Measurements from ENCODE around the gene RILPL1.
"Not testable (repeated sequence)": the region's sequence is repeated elsewhere in the genome, so short reads cannot be mapped to it uniquely, and the experiment has no call there.

The RILPL1 gene

GRCh38 chr12:123516216-123516780, 17.2 kb downstream of the RILPL1 start:
- H3K4me1 Mint-ChIP-seq, result no peaks in the 10 kb centered on the region
- no peaks in the 10 kb centered on the region for H3K27me3 Mint-ChIP-seq
- no peak overlapping the region for H3K27ac Mint-ChIP-seq
- H3K36me3 Mint-ChIP-seq, result peaks cover 2% of the 10 kb centered on the region
- H3K4me3 Mint-ChIP-seq, result no peak overlapping the region
- H3K9me3 Mint-ChIP-seq, result no peaks in the 10 kb centered on the region

- H3K9me3 Mint-ChIP-seq, H3K36me3 Mint-ChIP-seq, H3K27ac Mint-ChIP-seq, H3K4me1 Mint-ChIP-seq, H3K4me3 Mint-ChIP-seq, H3K27me3 Mint-ChIP-seq: not testable (repeated sequence)
Observed at GRCh38 chr12:123514582-123515221, 18.8 kb downstream of the RILPL1 start.

- Mint-ChIP-seq H3K27me3 (no peaks in the 10 kb centered on the region), H3K4me3 (no peak overlapping the region), H3K36me3 (peaks cover 2% of the 10 kb centered on the region), H3K27ac (no peak overlapping the region), H3K9me3 (no peaks in the 10 kb centered on the region), H3K4me1 (peaks cover 4% of the 10 kb centered on the region)
Observed at GRCh38 chr12:123513805-123514204, 19.7 kb downstream of the RILPL1 start.

- Mint-ChIP-seq H3K4me3 (no peak overlapping the region), H3K27me3 (no peaks in the 10 kb centered on the region), H3K36me3 (peaks cover 2% of the 10 kb centered on the region), H3K9me3 (no peaks in the 10 kb centered on the region), H3K4me1 (peaks cover 4% of the 10 kb centered on the region), H3K27ac (no peak overlapping the region)
Observed at GRCh38 chr12:123512838-123513665, 20.5 kb downstream of the RILPL1 start.

- no peaks in the 10 kb centered on the region for H3K27me3 Mint-ChIP-seq
- H3K36me3 Mint-ChIP-seq, result no peaks in the 10 kb centered on the region
- H3K4me1 Mint-ChIP-seq, result peaks cover 4% of the 10 kb centered on the region
- no peaks in the 10 kb centered on the region for H3K9me3 Mint-ChIP-seq
- no peak overlapping the region for H3K4me3 Mint-ChIP-seq
- no peak overlapping the region for H3K27ac Mint-ChIP-seq
Observed at GRCh38 chr12:123506843-123507236, 26.7 kb downstream of the RILPL1 start.

GRCh38 chr12:123506059-123506842, 27.3 kb downstream of the RILPL1 start:
- no peak overlapping the region for H3K27ac Mint-ChIP-seq
- H3K9me3 Mint-ChIP-seq, result no peaks in the 10 kb centered on the region
- H3K4me3 Mint-ChIP-seq, result no peak overlapping the region
- H3K36me3 Mint-ChIP-seq, result no peaks in the 10 kb centered on the region
- H3K27me3 Mint-ChIP-seq, result no peaks in the 10 kb centered on the region
- H3K4me1 Mint-ChIP-seq, result peaks cover 4% of the 10 kb centered on the region

- H3K9me3 Mint-ChIP-seq, result no peaks in the 10 kb centered on the region
- no peak overlapping the region for H3K27ac Mint-ChIP-seq
Observed at GRCh38 chr12:123502163-123502704, 31.3 kb downstream of the RILPL1 start.

GRCh38 chr12:123499332-123499731, 34.2 kb downstream of the RILPL1 start:
- no peaks in the 10 kb centered on the region for H3K4me1 Mint-ChIP-seq
- no peak overlapping the region for H3K27ac Mint-ChIP-seq
- no peaks in the 10 kb centered on the region for H3K9me3 Mint-ChIP-seq
- H3K27me3 Mint-ChIP-seq, result no peaks in the 10 kb centered on the region
- H3K4me3 Mint-ChIP-seq, result no peak overlapping the region
- peaks cover 2% of the 10 kb centered on the region for H3K36me3 Mint-ChIP-seq

More at GRCh38 chr12:123502163-123502704, 31.3 kb downstream of the RILPL1 start:
- Mint-ChIP-seq H3K36me3 (peaks cover 2% of the 10 kb centered on the region), H3K4me1 (no peaks in the 10 kb centered on the region), H3K4me3 (no peak overlapping the region), H3K27me3 (no peaks in the 10 kb centered on the region)

- H3K27me3 Mint-ChIP-seq, result no peaks in the 10 kb centered on the region
Observed at GRCh38 chr12:123498126-123498825, 35.2 kb downstream of the RILPL1 start.

DNA sequence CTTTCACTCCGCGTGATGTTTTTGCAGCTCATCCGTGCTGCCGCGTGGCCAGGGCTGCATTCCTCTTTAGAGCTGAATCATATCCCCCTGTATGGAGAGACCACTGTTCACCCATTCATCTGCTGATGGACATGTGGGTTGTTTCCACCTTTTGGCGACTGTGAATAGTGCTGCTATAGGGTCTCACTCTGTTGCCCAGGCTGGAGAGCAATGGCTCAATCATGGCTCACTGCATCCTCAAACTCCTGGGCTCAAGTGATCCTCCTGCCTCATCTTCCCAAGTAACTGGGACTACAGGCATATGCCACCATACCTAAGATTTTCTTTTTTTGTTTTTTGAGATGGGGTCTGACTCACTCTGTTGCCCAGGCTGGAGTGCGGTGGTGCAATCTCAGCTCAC, 36.5 kb downstream of the RILPL1 start:
- Mint-ChIP-seq H3K36me3 (peaks cover 2% of the 10 kb centered on the region), H3K9me3 (no peaks in the 10 kb centered on the region), H3K27me3 (no peaks in the 10 kb centered on the region), H3K27ac (no peak overlapping the region), H3K4me3 (no peak overlapping the region), H3K4me1 (no peaks in the 10 kb centered on the region)

More at GRCh38 chr12:123498126-123498825, 35.2 kb downstream of the RILPL1 start:
- H3K4me1 Mint-ChIP-seq, result no peaks in the 10 kb centered on the region
- H3K4me3 Mint-ChIP-seq, result no peak overlapping the region
- H3K27ac Mint-ChIP-seq, result no peak overlapping the region
- H3K9me3 Mint-ChIP-seq, result no peaks in the 10 kb centered on the region
- peaks cover 2% of the 10 kb centered on the region for H3K36me3 Mint-ChIP-seq

DNA sequence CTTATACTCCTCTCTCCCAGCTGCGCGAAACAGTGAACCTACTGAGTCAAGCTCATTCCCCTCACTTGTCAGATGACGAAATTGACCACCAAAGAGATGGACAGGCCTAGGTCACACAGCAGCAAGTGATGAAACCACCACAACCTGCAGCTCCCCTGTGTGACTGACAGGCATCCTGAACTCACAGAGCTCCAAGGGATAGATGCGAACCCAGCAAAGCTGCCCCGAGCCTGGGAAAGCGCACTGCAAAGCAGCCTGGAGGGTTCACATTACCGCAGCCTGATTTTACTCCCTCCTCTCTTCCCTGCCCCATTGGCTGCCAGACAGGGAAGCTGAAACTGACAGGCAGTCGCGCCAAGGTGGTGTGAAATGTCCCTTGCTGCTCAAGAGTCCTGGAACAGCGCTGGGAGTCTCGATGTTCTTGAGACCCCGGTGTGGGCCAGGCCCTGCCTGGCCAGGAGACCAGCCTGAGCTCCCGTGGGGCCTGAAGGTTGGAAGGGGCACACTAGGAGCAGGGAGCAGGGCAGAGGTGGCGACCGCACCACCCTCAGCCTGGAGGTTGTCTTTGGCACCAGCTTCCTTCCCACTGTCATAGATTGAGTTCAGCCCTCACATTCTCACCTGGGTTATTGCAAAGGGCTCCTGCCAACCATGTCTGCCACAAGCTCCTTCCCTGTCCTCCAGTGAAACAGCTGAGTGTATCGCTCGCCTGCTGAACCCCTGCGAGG, 39.2 kb downstream of the RILPL1 start:
- Mint-ChIP-seq H3K4me1 (no peaks in the 10 kb centered on the region), H3K4me3 (no peak overlapping the region), H3K36me3 (peaks cover 2% of the 10 kb centered on the region), H3K27ac (no peak overlapping the region), H3K9me3 (no peaks in the 10 kb centered on the region), H3K27me3 (no peaks in the 10 kb centered on the region)

- not testable (repeated sequence) for H3K9me3 Mint-ChIP-seq, H3K4me3 Mint-ChIP-seq, H3K36me3 Mint-ChIP-seq, H3K4me1 Mint-ChIP-seq, H3K27ac Mint-ChIP-seq, H3K27me3 Mint-ChIP-seq
Observed at GRCh38 chr12:123492339-123493039, 41.0 kb downstream of the RILPL1 start.

GRCh38 chr12:123491481-123491880, 42.0 kb downstream of the RILPL1 start:
- no peaks in the 10 kb centered on the region for H3K4me1 Mint-ChIP-seq
- no peaks in the 10 kb centered on the region for H3K36me3 Mint-ChIP-seq
- no peak overlapping the region for H3K4me3 Mint-ChIP-seq
- H3K27me3 Mint-ChIP-seq, result no peaks in the 10 kb centered on the region
- H3K27ac Mint-ChIP-seq, result no peak overlapping the region
- no peaks in the 10 kb centered on the region for H3K9me3 Mint-ChIP-seq

- Mint-ChIP-seq H3K4me3 (no peak overlapping the region), H3K36me3 (no peaks in the 10 kb centered on the region), H3K27me3 (no peaks in the 10 kb centered on the region), H3K4me1 (peaks cover 2% of the 10 kb centered on the region), H3K9me3 (no peaks in the 10 kb centered on the region), H3K27ac (no peak overlapping the region)
Observed at GRCh38 chr12:123491056-123491455, 42.5 kb downstream of the RILPL1 start.
